ENCODE results near the gene GSK3B.

The GSK3B gene

GRCh38 chr3:119978554-119979208 is 115.6 kb downstream of the GSK3B start:
- Histone ChIP-seq H3K27me3 (ENCODE audit: control insufficient read depth, insufficient read depth, low read length, poor library complexity, severe bottlenecking) (no peaks in the 10 kb centered on the region), H3K4me3 (ENCODE audit: insufficient read depth, low read depth, low read length) (no peak overlapping the region), H3K27ac (ENCODE audit: insufficient read depth, low read depth, low read length, poor library complexity, severe bottlenecking) (no peak overlapping the region), H3K9me3 (ENCODE audit: control insufficient read depth, low read length) (no peaks in the 10 kb centered on the region), H3K36me3 (ENCODE audit: control insufficient read depth, insufficient read depth, low read length) (no peaks in the 10 kb centered on the region), H3K4me1 (ENCODE audit: control insufficient read depth, insufficient read depth, low read length) (no peaks in the 10 kb centered on the region)
- 93 to 95% methylated on average over 11 of the region's 11 CpGs for WGBS, 2 experiments

GRCh38 chr3:119977353-119977752 is 116.9 kb downstream of the GSK3B start:
- Histone ChIP-seq H3K27me3 (ENCODE audit: control insufficient read depth, insufficient read depth, low read length, poor library complexity, severe bottlenecking) (no peaks in the 10 kb centered on the region), H3K4me1 (ENCODE audit: control insufficient read depth, insufficient read depth, low read length) (no peaks in the 10 kb centered on the region), H3K27ac (ENCODE audit: insufficient read depth, low read depth, low read length, poor library complexity, severe bottlenecking) (no peak overlapping the region), H3K4me3 (ENCODE audit: insufficient read depth, low read depth, low read length) (no peak overlapping the region), H3K36me3 (ENCODE audit: control insufficient read depth, insufficient read depth, low read length) (no peaks in the 10 kb centered on the region), H3K9me3 (ENCODE audit: control insufficient read depth, low read length) (no peaks in the 10 kb centered on the region)
- WGBS, 2 experiments: no CpG with 5 or more reads among the region's 1 CpG

GRCh38 chr3:119976214-119976613 is 118.0 kb downstream of the GSK3B start:
- no peaks in the 10 kb centered on the region for H3K9me3 ChIP-seq (ENCODE audit: control insufficient read depth, low read length)
- H3K36me3 ChIP-seq (ENCODE audit: control insufficient read depth, insufficient read depth, low read length): no peaks in the 10 kb centered on the region
- H3K4me1 ChIP-seq (ENCODE audit: control insufficient read depth, insufficient read depth, low read length): no peaks in the 10 kb centered on the region
- WGBS, 2 experiments: 94 to 100% methylated on average over 1 of the region's 1 CpG
- H3K4me3 ChIP-seq (ENCODE audit: insufficient read depth, low read depth, low read length): no peak overlapping the region
- no peaks in the 10 kb centered on the region for H3K27me3 ChIP-seq (ENCODE audit: control insufficient read depth, insufficient read depth, low read length, poor library complexity, severe bottlenecking)
- H3K27ac ChIP-seq (ENCODE audit: insufficient read depth, low read depth, low read length, poor library complexity, severe bottlenecking): no peak overlapping the region

- H3K4me1 ChIP-seq (ENCODE audit: control insufficient read depth, insufficient read depth, low read length): no peaks in the 10 kb centered on the region
- H3K27ac ChIP-seq (ENCODE audit: insufficient read depth, low read depth, low read length, poor library complexity, severe bottlenecking): no peak overlapping the region
- H3K4me3 ChIP-seq (ENCODE audit: insufficient read depth, low read depth, low read length): no peak overlapping the region
- no peaks in the 10 kb centered on the region for H3K9me3 ChIP-seq (ENCODE audit: control insufficient read depth, low read length)
- no peaks in the 10 kb centered on the region for H3K27me3 ChIP-seq (ENCODE audit: control insufficient read depth, insufficient read depth, low read length, poor library complexity, severe bottlenecking)
- no peaks in the 10 kb centered on the region for H3K36me3 ChIP-seq (ENCODE audit: control insufficient read depth, insufficient read depth, low read length)
- WGBS, 2 experiments: 95 to 100% methylated on average over 2 of the region's 2 CpGs
Observed at GRCh38 chr3:119974656-119975055, 119.6 kb downstream of the GSK3B start.

- H3K36me3 ChIP-seq (ENCODE audit: control insufficient read depth, insufficient read depth, low read length): no peaks in the 10 kb centered on the region
- WGBS, 2 experiments: 94 to 95% methylated on average over 7 of the region's 7 CpGs
- H3K27ac ChIP-seq (ENCODE audit: insufficient read depth, low read depth, low read length, poor library complexity, severe bottlenecking): no peak overlapping the region
Observed at GRCh38 chr3:119973018-119973646, 121.1 kb downstream of the GSK3B start.

GRCh38 chr3:119969759-119970158 is 124.5 kb downstream of the GSK3B start:
- Histone ChIP-seq H3K4me1 (ENCODE audit: control insufficient read depth, insufficient read depth, low read length) (no peaks in the 10 kb centered on the region), H3K36me3 (ENCODE audit: control insufficient read depth, insufficient read depth, low read length) (no peaks in the 10 kb centered on the region), H3K27me3 (ENCODE audit: control insufficient read depth, insufficient read depth, low read length, poor library complexity, severe bottlenecking) (no peaks in the 10 kb centered on the region), H3K9me3 (ENCODE audit: control insufficient read depth, low read length) (no peaks in the 10 kb centered on the region), H3K27ac (ENCODE audit: insufficient read depth, low read depth, low read length, poor library complexity, severe bottlenecking) (no peak overlapping the region), H3K4me3 (ENCODE audit: insufficient read depth, low read depth, low read length) (no peak overlapping the region)
- WGBS, 2 experiments: 77 to 99% methylated on average over 2 to 4 of the region's 4 CpGs

More at GRCh38 chr3:119973018-119973646, 121.1 kb downstream of the GSK3B start:
- no peaks in the 10 kb centered on the region for H3K27me3 ChIP-seq (ENCODE audit: control insufficient read depth, insufficient read depth, low read length, poor library complexity, severe bottlenecking)
- H3K4me3 ChIP-seq (ENCODE audit: insufficient read depth, low read depth, low read length): no peak overlapping the region
- H3K9me3 ChIP-seq (ENCODE audit: control insufficient read depth, low read length): no peaks in the 10 kb centered on the region
- H3K4me1 ChIP-seq (ENCODE audit: control insufficient read depth, insufficient read depth, low read length): no peaks in the 10 kb centered on the region

GRCh38 chr3:119967353-119968006 is 126.8 kb downstream of the GSK3B start:
- H3K27me3 ChIP-seq (ENCODE audit: control insufficient read depth, insufficient read depth, low read length, poor library complexity, severe bottlenecking): no peaks in the 10 kb centered on the region
- H3K9me3 ChIP-seq (ENCODE audit: control insufficient read depth, low read length): no peaks in the 10 kb centered on the region
- H3K36me3 ChIP-seq (ENCODE audit: control insufficient read depth, insufficient read depth, low read length): no peaks in the 10 kb centered on the region
- 90 to 92% methylated on average over 7 of the region's 7 CpGs for WGBS, 2 experiments
- H3K4me1 ChIP-seq (ENCODE audit: control insufficient read depth, insufficient read depth, low read length): no peaks in the 10 kb centered on the region
- no peak overlapping the region for H3K4me3 ChIP-seq (ENCODE audit: insufficient read depth, low read depth, low read length)
- H3K27ac ChIP-seq (ENCODE audit: insufficient read depth, low read depth, low read length, poor library complexity, severe bottlenecking): no peak overlapping the region

- 0% methylated on average over 1 of the region's 1 CpG for WGBS, 2 experiments
- H3K27me3 ChIP-seq (ENCODE audit: control insufficient read depth, insufficient read depth, low read length, poor library complexity, severe bottlenecking): no peaks in the 10 kb centered on the region
Observed at GRCh38 chr3:119965692-119966091, 128.6 kb downstream of the GSK3B start.

GRCh38 chr3:119964294-119964693 is 130.0 kb downstream of the GSK3B start:
- no peaks in the 10 kb centered on the region for H3K4me1 ChIP-seq (ENCODE audit: control insufficient read depth, insufficient read depth, low read length)
- no peak overlapping the region for H3K4me3 ChIP-seq (ENCODE audit: insufficient read depth, low read depth, low read length)
- no peak overlapping the region for H3K27ac ChIP-seq (ENCODE audit: insufficient read depth, low read depth, low read length, poor library complexity, severe bottlenecking)
- no peaks in the 10 kb centered on the region for H3K9me3 ChIP-seq (ENCODE audit: control insufficient read depth, low read length)
- WGBS, 2 experiments: 95% methylated on average over 2 of the region's 2 CpGs; no CpG with 5 or more reads in 1 of the 2 experiments
- no peaks in the 10 kb centered on the region for H3K27me3 ChIP-seq (ENCODE audit: control insufficient read depth, insufficient read depth, low read length, poor library complexity, severe bottlenecking)
- H3K36me3 ChIP-seq (ENCODE audit: control insufficient read depth, insufficient read depth, low read length): no peaks in the 10 kb centered on the region

More at GRCh38 chr3:119965692-119966091, 128.6 kb downstream of the GSK3B start:
- no peaks in the 10 kb centered on the region for H3K36me3 ChIP-seq (ENCODE audit: control insufficient read depth, insufficient read depth, low read length)
- H3K4me1 ChIP-seq (ENCODE audit: control insufficient read depth, insufficient read depth, low read length): no peaks in the 10 kb centered on the region
- H3K9me3 ChIP-seq (ENCODE audit: control insufficient read depth, low read length): no peaks in the 10 kb centered on the region
- H3K27ac ChIP-seq (ENCODE audit: insufficient read depth, low read depth, low read length, poor library complexity, severe bottlenecking): no peak overlapping the region
- no peak overlapping the region for H3K4me3 ChIP-seq (ENCODE audit: insufficient read depth, low read depth, low read length)

- no peaks in the 10 kb centered on the region for H3K9me3 ChIP-seq (ENCODE audit: control insufficient read depth, low read length)
- H3K36me3 ChIP-seq (ENCODE audit: control insufficient read depth, insufficient read depth, low read length): no peaks in the 10 kb centered on the region
- H3K4me1 ChIP-seq (ENCODE audit: control insufficient read depth, insufficient read depth, low read length): no peaks in the 10 kb centered on the region
- H3K4me3 ChIP-seq (ENCODE audit: insufficient read depth, low read depth, low read length): no peak overlapping the region
- 95 to 99% methylated on average over 6 of the region's 6 CpGs for WGBS, 2 experiments
- no peak overlapping the region for H3K27ac ChIP-seq (ENCODE audit: insufficient read depth, low read depth, low read length, poor library complexity, severe bottlenecking)
- H3K27me3 ChIP-seq (ENCODE audit: control insufficient read depth, insufficient read depth, low read length, poor library complexity, severe bottlenecking): no peaks in the 10 kb centered on the region
Observed at GRCh38 chr3:119955972-119956371, 138.3 kb downstream of the GSK3B start.
